Right kidney (tissue), 1 donor: ENCODE measurements around the gene PDE4D.
A peak's percentile ranks its signal among the peaks of the same experiment; 100 is the strongest.

Experiments
- DNase-seq: peaks from one replicate; pipeline ENCODE4 v3.0.0-alpha.2; 2016

The PDE4D gene

DNA sequence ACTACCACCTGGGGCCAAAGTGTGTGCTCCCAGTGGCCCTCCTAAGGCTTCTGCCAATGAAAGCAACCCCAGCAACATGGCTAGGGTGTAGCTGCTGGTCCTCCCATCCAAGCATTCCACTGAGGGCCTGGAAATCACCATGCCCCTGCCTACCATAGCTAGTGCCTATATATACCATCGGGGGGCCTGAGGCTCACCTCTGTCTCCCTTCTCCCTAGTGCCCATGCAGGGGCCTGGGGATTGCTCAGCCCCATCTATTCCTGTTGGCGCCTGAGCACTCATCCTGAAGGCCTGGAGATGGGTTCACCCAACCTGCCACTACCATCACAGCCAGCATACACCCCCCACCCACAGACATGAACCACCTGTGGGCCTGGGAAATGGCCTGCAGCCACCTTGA lies 943.3 kb downstream of the PDE4D start:
- DNase-seq, result no peak

DNA sequence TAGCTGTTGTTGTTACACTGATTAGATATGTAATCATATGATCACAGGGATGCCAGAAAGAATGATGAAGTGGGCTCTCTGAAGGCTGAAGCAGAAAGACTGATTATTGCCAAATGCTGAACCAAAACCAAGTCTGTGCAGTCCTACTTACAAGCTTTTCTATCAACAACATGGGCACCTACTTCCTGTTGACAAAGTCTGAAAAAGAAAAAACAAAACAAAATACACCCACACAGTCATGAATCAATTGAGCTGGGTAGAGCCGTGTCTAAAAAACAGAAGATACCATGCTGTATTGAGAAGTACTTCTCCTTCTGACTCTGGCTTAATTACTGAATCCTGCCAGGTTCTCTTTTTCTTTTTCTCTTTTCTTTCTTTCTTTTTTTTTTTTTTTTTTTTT lies 947.3 kb downstream of the PDE4D start:
- DNase-seq, result no peak

DNA sequence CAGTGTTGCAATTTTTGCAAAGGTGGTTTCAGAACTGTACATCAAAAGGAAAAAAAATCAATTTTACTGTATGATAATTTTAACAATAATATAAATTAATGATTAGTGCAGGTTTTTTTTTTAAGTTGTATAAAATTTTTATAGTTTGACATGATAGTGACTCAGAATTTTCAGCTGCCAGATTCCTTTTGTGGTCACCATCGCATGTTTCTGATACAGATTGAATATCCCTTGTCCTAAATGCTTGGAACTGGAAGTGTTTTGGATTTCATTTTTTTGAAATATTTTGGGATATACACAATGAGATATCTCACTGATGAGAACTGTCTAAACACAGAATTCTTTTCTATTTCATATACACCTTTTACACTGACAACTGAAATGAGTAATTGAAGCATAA lies 949.3 kb downstream of the PDE4D start:
- DNase-seq, result no peak

DNA sequence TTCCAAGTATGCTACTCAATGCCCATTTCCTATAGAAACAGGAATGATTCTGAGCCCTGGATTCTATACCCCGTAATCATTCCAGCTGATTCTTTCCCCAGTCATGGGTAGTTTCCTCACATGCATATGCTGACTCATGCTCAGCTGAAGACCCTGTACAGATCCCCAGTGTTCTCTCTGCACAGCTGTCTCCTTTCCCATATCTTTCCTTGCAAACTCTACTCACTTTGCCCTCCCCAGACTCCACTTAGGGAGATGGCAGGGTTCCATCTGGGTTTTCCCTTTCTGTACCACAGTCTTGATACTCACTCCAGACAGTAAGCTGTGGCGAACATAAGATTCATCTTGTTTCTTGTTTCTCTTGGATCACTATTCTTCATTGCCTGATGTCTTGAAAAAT lies 953.1 kb downstream of the PDE4D start:
- DNase-seq, result no peak

DNA sequence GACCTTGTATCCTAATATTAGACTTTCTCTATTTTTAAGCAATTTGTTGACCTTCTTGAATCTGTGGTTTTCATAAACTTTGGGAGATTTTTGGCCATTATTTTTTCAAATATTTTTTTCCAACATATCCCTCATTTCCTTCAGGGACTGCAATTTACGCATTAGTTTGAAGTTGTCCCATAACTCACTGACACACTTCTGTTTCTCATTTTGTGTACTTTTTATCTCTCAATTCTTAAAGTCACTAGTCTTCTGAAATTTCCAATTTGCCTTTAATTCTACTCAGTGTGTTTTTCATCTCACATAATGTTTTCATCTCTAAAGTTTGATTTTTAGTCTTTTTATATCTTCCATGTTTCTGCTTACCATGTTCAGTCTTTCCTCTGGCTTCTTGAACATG lies 953.9 kb downstream of the PDE4D start:
- no peak for DNase-seq

DNA sequence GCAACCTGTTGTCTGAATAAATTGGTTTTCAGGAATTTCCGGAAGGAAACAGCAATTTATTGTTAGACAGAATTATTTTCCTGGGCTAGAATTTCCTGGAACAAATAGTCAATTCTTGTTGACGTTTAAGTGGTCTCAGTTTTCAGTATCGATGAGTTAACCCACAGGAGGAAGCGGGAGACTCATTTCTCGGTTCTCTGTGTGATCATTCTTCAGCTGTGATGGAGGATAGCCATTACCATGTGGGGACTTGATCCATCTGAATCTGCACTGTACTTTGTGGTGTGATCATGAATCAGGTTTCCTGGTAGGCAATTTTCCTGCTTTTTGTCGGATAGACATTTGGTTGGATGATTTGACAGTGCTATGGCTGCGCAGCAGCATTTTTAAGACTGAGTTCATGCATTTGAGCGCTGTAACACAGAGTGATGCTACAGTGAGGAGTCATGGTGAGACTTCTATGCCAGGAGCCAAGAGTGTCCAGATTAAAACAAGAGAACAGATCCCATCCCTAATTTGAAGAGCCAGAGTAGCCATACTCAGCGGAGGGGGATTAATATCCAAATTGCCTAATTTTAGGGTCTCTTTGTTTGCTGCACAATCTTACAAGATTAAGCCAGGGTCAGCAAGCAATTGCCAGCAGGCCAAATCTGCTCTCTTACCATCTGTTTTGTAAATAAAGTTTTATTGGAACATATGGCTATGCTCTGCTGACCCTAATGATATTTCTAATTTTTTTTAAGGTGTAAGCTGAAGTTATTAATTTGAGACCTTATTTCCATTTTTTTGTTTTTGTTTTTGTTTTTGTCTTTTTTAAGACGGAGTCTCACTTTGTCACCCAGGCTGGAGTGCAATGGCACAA lies 954.7 kb downstream of the PDE4D start:
- DNase-seq, result no peak

DNA sequence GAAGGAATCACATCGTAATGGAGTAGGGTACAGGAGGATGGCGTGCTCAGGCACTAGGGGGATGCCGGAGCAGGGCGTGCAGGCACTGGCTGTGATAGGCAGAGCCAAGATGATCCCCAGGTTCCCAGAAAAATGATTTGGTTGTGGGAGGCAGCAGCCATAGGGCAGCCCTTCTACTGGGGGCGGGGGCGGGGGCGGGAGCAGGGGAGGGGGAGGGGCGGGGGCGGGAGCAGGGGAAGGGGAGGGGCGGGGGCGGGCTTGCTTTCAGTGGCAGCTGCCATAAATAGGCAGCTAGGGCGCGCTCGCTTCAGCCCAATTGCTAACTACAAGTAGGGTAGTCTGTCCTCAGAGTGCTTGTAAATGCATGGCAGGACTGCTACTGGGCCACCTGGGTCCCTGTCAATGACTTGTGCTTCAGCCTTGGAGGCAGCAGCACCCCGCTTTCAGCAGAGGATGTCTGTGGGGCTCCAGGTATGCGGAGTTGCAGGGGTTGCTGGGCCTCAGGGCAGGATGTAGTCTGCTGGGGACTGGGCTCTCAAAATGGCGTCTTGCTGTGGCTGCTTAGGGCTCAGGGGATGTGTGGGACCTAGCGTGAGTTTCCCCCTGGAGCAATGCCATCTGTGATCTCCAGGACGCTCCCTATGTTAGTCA lies 956.4 kb downstream of the PDE4D start:
- DNase-seq, result no peak

DNA sequence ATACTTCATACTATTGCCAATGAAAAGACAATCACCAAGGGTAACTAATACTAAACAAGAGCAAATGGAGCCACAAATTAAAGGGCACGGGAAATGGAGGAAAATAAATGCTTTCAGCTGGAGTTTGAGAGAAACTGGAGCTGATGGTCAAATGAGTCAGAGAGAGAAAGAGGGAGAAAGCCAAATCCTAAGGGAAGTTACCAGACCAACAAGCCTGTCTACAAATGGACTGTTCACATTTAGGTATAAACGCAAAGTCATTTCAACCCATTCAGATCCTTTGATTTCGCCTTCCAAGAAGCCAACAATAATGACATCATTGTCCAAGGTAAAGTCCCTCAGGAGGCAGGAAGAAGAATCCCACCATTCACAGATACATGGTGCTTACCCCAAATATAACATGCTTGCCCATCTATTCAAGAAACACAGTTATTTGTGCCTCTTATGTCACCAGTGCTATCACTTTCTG lies 958.9 kb downstream of the PDE4D start:
- no peak for DNase-seq

DNA sequence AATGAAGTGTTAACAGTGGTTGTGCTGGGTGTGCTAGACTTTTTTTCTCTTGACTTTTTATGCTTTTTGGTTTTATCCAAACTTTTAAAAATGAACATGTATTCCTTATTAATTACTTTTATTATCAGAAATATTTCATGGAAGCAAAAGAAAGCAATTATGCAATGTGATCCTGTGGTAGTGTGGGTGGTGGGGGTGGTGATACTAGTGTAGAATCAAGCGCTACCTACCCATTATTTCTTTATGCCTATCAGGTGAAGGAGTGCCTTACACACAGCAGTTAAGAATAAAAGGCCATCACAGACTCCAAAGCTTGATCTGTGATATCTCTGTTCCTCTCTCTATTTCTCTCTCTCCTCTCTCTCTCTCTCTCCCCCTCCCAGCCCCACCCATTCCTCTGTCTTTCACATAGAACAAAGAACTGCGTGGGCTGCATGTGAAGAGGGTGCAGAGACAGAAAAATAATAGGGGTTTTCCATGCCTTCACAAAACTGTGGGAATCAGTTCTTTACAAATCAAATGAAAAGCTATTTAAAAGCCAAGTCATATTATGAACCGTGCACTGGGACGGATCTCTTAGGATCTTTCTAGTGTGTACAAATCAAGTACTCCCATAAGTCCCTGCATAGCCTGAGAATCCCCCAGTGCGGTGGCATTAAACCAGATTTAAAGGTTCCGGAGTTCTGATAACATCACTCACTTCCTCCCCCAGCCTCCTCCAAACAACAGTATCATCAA lies 959.5 kb downstream of the PDE4D start:
- no peak for DNase-seq

DNA sequence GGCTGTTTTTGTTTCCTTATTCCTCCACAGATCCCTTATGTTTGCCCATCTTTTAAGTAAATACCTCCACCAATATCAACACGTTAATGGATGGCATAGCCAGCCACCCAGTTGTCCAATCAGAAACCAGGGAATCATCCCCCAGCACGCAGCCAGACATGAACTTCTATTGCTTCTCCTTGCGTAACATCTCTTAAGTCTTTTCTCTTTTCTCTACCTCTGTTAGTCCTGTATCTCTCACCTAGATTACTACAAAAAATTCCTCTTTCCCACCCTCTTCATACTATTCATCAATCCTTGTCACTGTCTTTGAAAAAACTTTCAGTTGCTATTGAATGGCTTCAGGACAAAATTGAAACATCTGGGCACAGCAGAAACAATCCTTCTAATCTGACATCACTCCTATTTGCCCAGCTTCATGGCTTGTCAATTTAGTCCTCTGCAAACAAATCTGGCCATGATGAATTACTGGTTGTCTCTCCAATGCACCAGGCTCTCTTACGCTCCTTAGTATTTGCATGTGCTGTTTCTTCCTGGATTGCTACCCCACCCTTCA lies 961.4 kb downstream of the PDE4D start:
- no peak for DNase-seq

DNA sequence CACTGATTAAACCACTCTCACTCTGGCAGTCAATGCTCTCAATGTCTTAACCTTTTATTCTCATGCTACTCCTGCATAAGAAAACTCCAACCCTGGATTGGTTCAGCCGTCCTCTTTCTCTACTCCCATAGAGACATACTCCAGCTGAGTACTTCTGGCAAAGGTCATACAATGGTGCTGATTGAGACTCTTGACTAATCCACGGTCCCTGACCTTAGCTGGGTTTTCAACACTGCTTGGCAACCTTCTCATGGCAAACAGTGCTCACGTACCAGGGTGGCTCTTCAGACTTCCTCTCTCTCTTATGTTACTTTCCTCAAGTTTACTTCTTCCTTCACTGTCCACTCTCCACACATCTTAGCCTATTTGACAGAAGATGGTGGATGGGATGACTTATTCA lies 963.0 kb downstream of the PDE4D start:
- no peak for DNase-seq

DNA sequence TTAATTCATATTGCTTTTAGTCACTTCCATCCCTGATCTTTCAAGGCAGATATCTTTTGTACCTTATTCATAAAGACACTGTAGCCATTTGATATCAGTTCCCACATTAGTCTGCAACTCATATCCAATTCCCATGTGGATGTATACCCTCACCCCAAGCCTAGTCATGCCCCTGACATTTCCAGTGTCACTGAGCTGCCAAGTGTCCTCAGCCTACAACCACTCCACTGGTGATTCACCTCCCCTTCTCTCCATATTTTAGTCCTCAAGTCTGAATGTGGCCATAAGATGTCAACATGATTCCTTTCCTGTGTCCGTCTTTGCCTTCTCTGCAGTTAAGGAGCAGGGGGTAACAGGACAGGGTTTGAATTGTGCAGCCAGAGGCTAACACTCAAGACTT lies 963.8 kb downstream of the PDE4D start:
- DNase-seq, result no peak

DNA sequence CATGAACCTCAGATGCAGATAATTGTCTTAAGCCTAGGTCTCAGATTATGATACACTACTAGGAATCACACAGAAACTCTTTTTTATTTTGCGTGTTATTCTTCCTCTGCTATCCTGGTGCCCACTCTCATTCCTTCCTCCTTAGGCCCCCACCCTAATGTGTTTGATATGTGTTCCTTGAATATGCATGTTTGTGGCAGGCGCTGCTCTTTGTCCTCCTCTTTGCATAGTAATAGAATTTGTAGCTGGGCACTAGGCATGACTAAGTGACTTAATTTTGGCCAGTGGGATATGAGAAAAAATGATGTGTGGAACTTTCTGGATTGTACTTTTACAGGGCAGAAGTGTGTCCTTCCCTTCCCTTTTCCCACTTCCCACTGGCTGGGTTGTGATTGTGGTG lies 965.6 kb downstream of the PDE4D start:
- no peak for DNase-seq

DNA sequence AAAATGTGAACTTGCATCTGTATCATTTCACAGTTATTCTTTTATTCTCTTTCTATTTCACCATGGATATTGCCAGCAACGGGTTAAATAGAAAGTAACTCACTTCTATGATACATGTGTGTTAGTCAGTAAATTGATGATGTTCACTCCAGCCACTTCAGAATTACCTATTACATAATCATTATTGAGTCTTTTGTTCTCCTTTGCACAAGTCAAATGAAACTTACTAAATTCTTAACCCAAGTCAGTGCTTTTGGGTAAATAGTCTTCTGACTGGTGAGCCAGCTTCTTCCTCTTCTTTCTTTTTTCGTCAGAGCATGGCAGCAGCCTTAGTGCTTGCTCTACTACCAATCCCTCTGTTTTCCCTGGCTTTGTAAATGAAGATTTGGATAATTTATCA lies 966.3 kb downstream of the PDE4D start:
- DNase-seq, result no peak

DNA sequence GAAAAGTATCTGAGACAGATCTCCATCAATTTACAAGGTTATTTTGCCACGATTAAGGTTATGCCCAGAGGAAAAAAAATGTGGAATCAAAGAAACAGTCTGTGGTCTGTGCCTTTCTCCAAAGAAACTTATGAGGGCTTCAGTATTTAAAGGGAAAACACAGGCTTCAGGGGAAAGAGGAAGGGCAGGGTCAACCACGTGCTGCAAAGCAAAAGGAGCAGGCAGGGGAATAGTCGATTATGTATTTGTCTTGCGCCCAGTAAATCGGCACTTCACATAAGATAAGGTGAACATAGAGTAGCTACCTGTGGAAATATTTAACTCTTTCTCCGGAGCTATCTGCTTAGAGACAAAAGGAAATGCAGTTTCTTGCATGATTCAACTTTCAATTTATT lies 967.0 kb downstream of the PDE4D start:
- DNase-seq, result no peak

DNA sequence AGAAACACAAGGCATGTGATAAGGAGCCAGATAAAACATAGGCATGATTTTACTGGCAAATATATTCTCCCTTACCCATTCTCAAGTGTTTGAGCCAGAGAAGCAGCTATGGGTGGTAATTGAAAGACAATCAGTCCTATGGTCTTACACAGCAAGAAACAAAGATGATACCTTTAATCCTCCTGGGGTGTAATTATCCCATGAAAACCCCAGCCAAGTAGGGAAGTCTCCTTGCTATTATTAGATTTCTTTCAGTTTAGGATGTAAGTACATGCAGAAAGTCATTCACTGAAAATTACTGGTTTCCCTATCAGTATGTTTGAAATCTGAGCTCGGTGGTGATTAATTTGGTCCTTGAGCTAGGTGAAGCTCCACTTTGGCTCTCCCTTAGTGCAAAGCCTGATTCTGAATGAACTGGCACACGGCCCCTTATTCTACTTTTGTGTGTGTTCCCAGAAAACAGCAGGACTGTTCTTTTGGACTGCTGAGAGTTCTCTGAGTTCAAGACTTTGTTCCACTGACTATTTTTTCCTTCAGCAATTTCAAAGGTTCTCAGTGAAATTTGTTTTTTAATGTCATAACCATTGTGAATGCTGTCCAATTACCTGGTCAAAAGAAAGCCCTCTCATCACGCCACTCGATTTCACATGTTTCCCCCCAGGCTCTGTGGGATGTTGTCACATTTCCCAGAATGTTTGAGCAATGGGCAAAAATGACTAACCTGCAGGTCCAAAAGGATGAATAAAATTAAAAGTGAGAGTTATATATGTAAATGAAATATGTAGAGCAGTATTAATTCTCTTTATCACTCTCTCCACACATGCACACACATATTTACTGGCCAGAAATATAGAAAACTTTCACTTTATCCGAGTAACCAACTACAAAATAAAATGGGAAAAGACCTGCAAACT lies 967.6 kb downstream of the PDE4D start:
- no peak for DNase-seq

DNA sequence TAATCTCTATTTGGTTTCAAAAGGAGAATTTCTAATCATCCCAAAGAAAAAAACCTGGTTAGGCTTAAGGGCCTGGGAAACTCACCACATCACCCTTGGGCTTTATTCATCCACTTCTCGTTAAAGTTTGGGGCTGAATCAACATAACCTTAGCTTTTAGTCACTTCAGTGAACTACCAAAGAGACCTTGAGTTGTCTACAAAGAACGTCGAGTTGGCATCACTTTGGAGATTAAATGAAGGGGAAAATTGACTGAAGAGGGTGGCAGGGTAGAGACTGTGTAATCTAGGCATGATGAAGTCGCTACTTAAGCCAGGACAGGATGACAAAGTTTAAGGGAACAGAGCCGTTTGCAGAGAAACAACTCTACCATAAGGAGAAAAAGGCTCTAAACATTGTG lies 969.2 kb downstream of the PDE4D start:
- no peak for DNase-seq

DNA sequence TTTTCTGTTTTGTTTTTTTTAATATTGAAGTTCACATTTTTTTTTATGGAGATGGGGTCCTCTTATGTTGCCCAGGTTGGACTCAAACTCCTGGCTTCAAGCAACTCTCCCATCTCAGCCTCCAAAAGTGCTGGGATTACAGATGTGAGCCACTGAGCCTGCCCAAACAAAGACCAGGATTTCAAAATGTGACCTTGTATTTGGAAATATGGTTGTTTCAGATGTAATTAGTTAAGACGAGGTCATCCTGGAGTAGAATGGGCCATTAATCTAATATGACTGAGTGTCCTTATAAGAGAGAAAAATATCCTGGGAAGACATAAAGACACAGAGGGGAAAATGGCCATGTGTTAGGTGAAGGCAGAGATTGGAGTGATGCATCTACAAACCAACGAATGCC lies 970.2 kb downstream of the PDE4D start:
- no peak for DNase-seq

DNA sequence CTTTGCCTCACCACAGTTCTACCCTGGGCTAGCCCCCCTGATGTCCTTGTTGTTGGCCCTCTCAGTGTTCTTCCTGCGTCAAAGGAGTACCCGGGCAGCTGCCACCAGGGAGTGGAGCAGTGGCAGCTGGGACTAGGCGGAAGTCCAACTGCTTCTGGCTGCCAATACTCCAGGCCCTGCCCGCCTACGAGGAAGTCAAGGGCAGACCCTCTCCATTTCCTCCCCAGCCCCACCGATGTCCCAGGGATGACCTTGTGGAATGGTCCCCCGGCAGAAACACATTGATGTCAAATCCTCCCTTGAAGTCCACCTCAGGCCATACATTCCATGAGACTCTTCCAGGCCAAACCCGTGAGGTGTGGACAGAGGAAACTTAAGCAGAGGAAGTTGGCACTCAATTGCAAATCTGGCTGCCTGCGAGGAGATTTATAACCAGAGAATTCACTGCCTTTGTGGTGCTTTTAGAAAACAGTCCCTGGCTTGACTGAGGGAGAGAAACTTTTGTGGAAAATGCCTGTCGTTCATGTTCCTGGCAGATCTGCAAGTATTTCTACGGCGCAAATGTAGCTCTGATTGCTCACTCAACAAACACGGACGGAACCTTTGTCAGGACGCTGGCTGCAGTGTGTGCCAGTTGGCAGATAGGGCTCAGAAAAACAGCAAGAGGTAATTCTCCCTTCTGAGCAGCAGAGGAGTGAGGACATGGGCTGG lies 970.9 kb downstream of the PDE4D start:
- DNase-seq, result peak; percentile 8

DNA sequence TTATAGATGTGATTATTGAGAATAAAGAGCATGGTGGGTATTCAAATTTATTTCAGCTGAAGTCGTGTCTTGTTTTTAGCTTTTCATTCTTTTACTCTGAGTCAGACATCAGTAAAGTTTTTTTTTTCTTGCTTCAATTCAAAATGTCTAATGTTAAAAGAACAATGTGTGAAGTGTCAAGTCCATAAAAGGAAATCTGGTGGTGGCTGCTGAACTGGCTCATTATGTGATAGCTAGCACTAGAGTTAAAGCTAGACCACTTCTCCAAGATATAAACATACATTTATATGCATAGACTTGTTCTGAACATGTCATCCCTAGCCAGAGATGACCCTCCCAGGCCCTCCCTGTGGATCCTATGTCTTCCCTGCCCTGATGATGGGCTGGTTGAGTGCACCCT lies 972.4 kb downstream of the PDE4D start:
- DNase-seq, result no peak

DNA sequence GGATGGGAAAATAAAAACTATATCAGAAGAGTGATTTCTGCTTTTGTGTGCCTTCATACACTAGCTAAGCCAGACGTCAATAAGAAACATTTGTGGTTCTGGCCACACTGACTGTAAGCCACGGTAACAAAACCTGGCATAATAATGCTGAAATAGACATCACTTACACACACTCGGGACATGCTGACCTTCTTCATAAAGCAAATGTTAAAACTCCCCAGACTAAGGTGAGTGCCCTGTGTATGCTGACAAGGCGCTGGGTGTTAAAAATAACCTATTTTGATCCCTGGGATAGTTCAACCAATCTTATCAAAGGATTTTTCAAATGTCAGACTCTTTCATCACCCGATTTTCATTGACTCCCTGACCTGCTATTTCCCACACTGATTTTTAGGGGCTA lies 973.7 kb downstream of the PDE4D start:
- DNase-seq, result no peak
